ENCODE results near the gene IL10. TPM values are rescaled to one million over a fixed set of nuclear protein-coding genes. Genes with fewer than 3 reads are reported as not detected.

Gene IL10
- total RNA-seq (2014; rRNA removed; shearing (Covaris generic)), result not detected in 2 replicates

- no peak for DNase-seq (ENCODE audit: low read depth)
These were observed at the start of gene IL10 for GRCh38 chr1:206772243-206772937. TSS of gene IL10 (minus strand) at chr1:206772494. CDS start at chr1:206772435, 59 bp downstream.

- no peak for DNase-seq (ENCODE audit: low read depth)
These were observed 49.2 kb upstream of the IL10 start for GRCh38 chr1:206821493-206821892.

GRCh38 chr1:206816390-206817287, 44.3 kb upstream of the IL10 start:
- DNase-seq (ENCODE audit: low read depth), result no peak

GRCh38 chr1:206814716-206815341, 42.5 kb upstream of the IL10 start:
- DNase-seq (ENCODE audit: low read depth), result peak; percentile 27

- DNase-seq (ENCODE audit: low read depth), result no peak
These were observed 40.2 kb upstream of the IL10 start for GRCh38 chr1:206812471-206812870.

GRCh38 chr1:206809504-206810084, 37.3 kb upstream of the IL10 start:
- DNase-seq (ENCODE audit: low read depth), result peak; percentile 15

- DNase-seq (ENCODE audit: low read depth), result peak; percentile 17
These were observed 36.3 kb upstream of the IL10 start for GRCh38 chr1:206808615-206809014.

- DNase-seq (ENCODE audit: low read depth), result no peak
These were observed 33.1 kb upstream of the IL10 start for GRCh38 chr1:206805357-206805756.

- DNase-seq (ENCODE audit: low read depth), result no peak
These were observed 32.0 kb upstream of the IL10 start for GRCh38 chr1:206804156-206804737.

- no peak for DNase-seq (ENCODE audit: low read depth)
These were observed 31.0 kb upstream of the IL10 start for GRCh38 chr1:206803221-206803730.

- DNase-seq (ENCODE audit: low read depth), result no peak
These were observed 30.1 kb upstream of the IL10 start for GRCh38 chr1:206802401-206802800.

GRCh38 chr1:206801467-206801866, 29.2 kb upstream of the IL10 start:
- no peak for DNase-seq (ENCODE audit: low read depth)

- DNase-seq (ENCODE audit: low read depth), result no peak
These were observed 28.6 kb upstream of the IL10 start for GRCh38 chr1:206800891-206801290.

GRCh38 chr1:206800411-206800810, 28.1 kb upstream of the IL10 start:
- no peak for DNase-seq (ENCODE audit: low read depth)

- DNase-seq (ENCODE audit: low read depth), result no peak
These were observed 27.0 kb upstream of the IL10 start for GRCh38 chr1:206799311-206799710.

GRCh38 chr1:206798384-206798996, 26.2 kb upstream of the IL10 start:
- DNase-seq (ENCODE audit: low read depth), result no peak

GRCh38 chr1:206797534-206798383, 25.5 kb upstream of the IL10 start:
- DNase-seq (ENCODE audit: low read depth), result peak; percentile 37

- DNase-seq (ENCODE audit: low read depth), result no peak
These were observed 24.7 kb upstream of the IL10 start for GRCh38 chr1:206796981-206797402.

GRCh38 chr1:206796116-206796515, 23.8 kb upstream of the IL10 start:
- no peak for DNase-seq (ENCODE audit: low read depth)

GRCh38 chr1:206794294-206794908, 22.1 kb upstream of the IL10 start:
- DNase-seq (ENCODE audit: low read depth), result no peak

All from Daoy (cell line).